ENCODE measurements around the gene SET.

The SET gene

DNA sequence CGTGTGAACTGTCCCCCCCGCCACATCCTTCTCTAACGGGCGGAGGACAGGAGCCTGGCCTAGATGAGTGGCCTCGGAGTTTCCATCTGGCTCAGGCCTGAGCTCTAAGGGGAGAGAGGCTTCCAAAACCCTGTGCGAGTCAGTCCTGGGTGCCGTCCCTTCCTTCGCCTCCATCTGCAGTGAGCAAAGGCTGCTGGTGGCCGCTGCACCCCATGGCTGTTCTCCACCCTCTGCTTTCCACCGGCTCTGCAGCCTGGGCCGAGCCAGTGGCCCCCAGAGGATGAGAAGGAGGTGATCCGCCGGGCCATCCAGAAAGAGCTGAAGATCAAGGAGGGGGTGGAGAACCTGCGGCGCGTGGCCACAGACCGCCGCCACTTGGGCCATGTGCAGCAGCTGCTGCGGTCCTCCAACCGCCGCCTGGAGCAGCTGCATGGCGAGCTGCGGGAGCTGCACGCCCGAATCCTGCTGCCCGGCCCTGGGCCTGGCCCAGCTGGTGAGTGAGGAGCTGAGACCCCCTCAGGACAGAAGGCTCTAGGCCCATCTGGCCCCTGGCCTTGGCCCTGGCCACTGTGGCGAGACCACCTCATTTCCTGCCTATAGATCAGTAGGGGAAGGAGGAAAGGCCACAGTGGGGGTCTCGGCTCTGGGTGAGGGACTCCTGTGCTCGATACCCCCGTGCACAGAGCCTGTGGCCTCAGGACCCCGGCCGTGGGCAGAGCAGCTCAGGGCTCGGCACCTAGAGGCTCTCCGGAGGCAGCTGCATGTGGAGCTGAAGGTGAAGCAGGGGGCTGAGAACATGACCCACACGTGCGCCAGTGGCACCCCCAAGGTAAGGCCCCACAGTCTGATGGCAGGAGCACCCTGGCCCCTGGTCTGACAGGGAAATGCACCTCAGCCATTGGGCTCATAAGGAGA lies 16.3 kb downstream of the SET start:
- TF ChIP-seq ZNF8 (CRISPR knock-in tag; IDR thresholded peaks at IDR 0.05), result no peak
- TF ChIP-seq, protein P1, sequence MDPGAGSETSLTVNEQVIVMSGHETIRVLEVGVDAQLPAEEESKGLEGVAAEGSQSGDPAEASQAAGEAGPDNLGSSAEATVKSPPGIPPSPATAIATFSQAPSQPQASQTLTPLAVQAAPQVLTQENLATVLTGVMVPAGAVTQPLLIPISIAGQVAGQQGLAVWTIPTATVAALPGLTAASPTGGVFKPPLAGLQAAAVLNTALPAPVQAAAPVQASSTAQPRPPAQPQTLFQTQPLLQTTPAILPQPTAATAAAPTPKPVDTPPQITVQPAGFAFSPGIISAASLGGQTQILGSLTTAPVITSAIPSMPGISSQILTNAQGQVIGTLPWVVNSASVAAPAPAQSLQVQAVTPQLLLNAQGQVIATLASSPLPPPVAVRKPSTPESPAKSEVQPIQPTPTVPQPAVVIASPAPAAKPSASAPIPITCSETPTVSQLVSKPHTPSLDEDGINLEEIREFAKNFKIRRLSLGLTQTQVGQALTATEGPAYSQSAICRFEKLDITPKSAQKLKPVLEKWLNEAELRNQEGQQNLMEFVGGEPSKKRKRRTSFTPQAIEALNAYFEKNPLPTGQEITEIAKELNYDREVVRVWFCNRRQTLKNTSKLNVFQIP (CRISPR knock-in tag; IDR thresholded peaks at IDR 0.05; ENCODE audit: borderline replicate concordance, low read depth), result no peak
- no peak for TF ChIP-seq TOX (CRISPR knock-in tag; IDR thresholded peaks at IDR 0.05; ENCODE audit: borderline replicate concordance)
- no peak for TF ChIP-seq TCF4 (CRISPR knock-in tag; IDR thresholded peaks at IDR 0.05; ENCODE audit: borderline replicate concordance)
- TF ChIP-seq, protein P2, sequence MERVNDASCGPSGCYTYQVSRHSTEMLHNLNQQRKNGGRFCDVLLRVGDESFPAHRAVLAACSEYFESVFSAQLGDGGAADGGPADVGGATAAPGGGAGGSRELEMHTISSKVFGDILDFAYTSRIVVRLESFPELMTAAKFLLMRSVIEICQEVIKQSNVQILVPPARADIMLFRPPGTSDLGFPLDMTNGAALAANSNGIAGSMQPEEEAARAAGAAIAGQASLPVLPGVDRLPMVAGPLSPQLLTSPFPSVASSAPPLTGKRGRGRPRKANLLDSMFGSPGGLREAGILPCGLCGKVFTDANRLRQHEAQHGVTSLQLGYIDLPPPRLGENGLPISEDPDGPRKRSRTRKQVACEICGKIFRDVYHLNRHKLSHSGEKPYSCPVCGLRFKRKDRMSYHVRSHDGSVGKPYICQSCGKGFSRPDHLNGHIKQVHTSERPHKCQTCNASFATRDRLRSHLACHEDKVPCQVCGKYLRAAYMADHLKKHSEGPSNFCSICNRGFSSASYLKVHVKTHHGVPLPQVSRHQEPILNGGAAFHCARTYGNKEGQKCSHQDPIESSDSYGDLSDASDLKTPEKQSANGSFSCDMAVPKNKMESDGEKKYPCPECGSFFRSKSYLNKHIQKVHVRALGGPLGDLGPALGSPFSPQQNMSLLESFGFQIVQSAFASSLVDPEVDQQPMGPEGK (CRISPR knock-in tag; IDR thresholded peaks at IDR 0.05; ENCODE audit: borderline replicate concordance), result no peak
- no peak for TF ChIP-seq CSDC2 (CRISPR knock-in tag; IDR thresholded peaks at IDR 0.05)
- TF ChIP-seq ZFP3 (CRISPR knock-in tag; IDR thresholded peaks at IDR 0.05), result no peak
- TF ChIP-seq SNAI2 (CRISPR knock-in tag; IDR thresholded peaks at IDR 0.05), result no peak
- TF ChIP-seq ZNF70 (CRISPR knock-in tag; IDR thresholded peaks at IDR 0.05), result no peak
- TF ChIP-seq, protein P3, sequence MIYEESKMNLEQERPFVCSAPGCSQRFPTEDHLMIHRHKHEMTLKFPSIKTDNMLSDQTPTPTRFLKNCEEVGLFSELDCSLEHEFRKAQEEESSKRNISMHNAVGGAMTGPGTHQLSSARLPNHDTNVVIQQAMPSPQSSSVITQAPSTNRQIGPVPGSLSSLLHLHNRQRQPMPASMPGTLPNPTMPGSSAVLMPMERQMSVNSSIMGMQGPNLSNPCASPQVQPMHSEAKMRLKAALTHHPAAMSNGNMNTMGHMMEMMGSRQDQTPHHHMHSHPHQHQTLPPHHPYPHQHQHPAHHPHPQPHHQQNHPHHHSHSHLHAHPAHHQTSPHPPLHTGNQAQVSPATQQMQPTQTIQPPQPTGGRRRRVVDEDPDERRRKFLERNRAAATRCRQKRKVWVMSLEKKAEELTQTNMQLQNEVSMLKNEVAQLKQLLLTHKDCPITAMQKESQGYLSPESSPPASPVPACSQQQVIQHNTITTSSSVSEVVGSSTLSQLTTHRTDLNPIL (CRISPR knock-in tag; IDR thresholded peaks at IDR 0.05; ENCODE audit: low read depth), result no peak
- TF ChIP-seq PPARA (CRISPR knock-in tag; IDR thresholded peaks at IDR 0.05; ENCODE audit: borderline replicate concordance), result no peak
- no peak for TF ChIP-seq ZNF565 (CRISPR knock-in tag; conservative IDR thresholded peaks at IDR 0.05; ENCODE audit: low read depth)
- no peak for TF ChIP-seq ARNTL (CRISPR knock-in tag; IDR thresholded peaks at IDR 0.05; ENCODE audit: borderline replicate concordance, low read depth)
- no peak for TF ChIP-seq ZC3H10 (CRISPR knock-in tag; IDR thresholded peaks at IDR 0.05)
- no peak for TF ChIP-seq ISL1 (CRISPR knock-in tag; IDR thresholded peaks at IDR 0.05)
- ATAC-seq, result no peak

DNA sequence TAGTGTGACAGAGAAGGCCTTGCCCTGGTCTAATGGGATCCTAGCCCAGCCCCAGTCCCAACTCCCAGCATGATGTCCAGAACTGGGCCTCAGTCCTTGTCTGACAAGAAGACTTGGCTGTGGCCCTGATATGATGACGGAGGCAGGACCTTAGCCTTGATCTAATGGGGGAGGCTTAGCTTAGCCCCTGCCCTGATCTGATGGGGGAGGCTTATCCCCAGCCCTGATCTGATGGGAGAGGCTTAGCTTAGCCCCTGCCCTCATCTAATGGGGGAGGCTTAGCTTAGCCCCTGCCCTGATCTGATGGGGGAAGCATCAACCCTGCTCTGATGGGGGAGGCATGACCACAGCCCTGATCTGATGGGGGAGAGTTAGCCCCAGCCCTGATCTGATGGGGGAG lies 17.0 kb downstream of the SET start:
- ATAC-seq, result no peak
- TF ChIP-seq ESRRG (CRISPR knock-in tag; IDR thresholded peaks at IDR 0.05) (no peak), ZFP3 (CRISPR knock-in tag; IDR thresholded peaks at IDR 0.05) (no peak), ZC3H10 (CRISPR knock-in tag; IDR thresholded peaks at IDR 0.05) (no peak), RARB (CRISPR knock-in tag; IDR thresholded peaks at IDR 0.05) (no peak), GLIS3 (CRISPR knock-in tag; IDR thresholded peaks at IDR 0.05) (no peak), ISL1 (CRISPR knock-in tag; IDR thresholded peaks at IDR 0.05) (no peak), TCF4 (CRISPR knock-in tag; IDR thresholded peaks at IDR 0.05; ENCODE audit: borderline replicate concordance) (no peak), ARNTL (CRISPR knock-in tag; IDR thresholded peaks at IDR 0.05; ENCODE audit: borderline replicate concordance, low read depth) (no peak), ZNF565 (CRISPR knock-in tag; conservative IDR thresholded peaks at IDR 0.05; ENCODE audit: low read depth) (no peak), ZNF70 (CRISPR knock-in tag; IDR thresholded peaks at IDR 0.05) (no peak), ZNF8 (CRISPR knock-in tag; IDR thresholded peaks at IDR 0.05) (no peak), ZFP30 (CRISPR knock-in tag; IDR thresholded peaks at IDR 0.05) (no peak), SNAI2 (CRISPR knock-in tag; IDR thresholded peaks at IDR 0.05) (no peak), CSDC2 (CRISPR knock-in tag; IDR thresholded peaks at IDR 0.05) (no peak), BACH2 (CRISPR knock-in tag; IDR thresholded peaks at IDR 0.05; ENCODE audit: borderline replicate concordance) (no peak), PPARA (CRISPR knock-in tag; IDR thresholded peaks at IDR 0.05; ENCODE audit: borderline replicate concordance) (no peak)
- TF ChIP-seq, protein P2 (CRISPR knock-in tag; IDR thresholded peaks at IDR 0.05; ENCODE audit: borderline replicate concordance), result no peak
- TF ChIP-seq, protein P1 (CRISPR knock-in tag; IDR thresholded peaks at IDR 0.05; ENCODE audit: borderline replicate concordance, low read depth), result no peak
- TF ChIP-seq, protein P4, sequence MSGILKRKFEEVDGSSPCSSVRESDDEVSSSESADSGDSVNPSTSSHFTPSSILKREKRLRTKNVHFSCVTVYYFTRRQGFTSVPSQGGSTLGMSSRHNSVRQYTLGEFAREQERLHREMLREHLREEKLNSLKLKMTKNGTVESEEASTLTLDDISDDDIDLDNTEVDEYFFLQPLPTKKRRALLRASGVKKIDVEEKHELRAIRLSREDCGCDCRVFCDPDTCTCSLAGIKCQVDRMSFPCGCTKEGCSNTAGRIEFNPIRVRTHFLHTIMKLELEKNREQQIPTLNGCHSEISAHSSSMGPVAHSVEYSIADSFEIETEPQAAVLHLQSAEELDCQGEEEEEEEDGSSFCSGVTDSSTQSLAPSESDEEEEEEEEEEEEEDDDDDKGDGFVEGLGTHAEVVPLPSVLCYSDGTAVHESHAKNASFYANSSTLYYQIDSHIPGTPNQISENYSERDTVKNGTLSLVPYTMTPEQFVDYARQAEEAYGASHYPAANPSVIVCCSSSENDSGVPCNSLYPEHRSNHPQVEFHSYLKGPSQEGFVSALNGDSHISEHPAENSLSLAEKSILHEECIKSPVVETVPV (CRISPR knock-in tag; IDR thresholded peaks at IDR 0.05), result no peak
- TF ChIP-seq, protein P3 (CRISPR knock-in tag; IDR thresholded peaks at IDR 0.05; ENCODE audit: low read depth), result no peak
